ENCODE results near the gene MICAL2.

MICAL2 gene

DNA sequence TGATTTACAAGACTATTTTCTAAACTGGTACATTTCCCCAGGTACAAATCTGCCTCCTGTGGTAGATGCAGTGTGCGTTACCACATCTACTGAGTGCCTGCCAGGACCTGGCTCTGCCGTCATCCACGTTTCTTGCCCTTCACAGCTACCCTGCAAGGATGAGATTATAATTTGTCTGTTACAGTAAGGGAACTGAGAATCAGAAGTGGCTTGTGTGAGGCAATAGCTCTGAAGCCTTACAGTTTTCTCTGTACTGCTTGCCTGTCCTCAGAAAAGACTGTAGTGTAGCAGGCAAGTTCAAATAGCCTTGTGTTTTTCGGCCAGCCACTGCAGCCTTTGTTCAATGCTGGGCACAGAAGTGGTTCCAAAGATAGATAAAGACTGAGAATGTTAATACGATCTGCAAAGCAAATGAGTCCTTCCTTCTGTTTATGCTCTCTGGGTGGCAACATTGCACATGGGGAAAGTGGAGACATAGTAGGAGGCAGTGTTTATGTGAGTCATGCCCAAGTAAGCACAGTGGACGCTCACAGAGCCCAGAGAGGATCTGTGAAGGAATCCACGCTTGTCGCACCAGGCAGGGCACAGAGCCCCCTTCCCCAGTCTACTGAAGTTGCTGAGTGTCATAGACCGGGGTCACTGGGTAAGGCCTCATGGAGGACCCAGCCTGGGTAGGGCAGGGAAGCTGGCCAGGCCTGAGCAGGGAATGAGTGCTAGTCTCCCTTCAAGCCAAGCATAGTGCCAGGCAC lies 49.1 kb downstream of the MICAL2 start:
- FAIRE-seq, result no peak

DNA sequence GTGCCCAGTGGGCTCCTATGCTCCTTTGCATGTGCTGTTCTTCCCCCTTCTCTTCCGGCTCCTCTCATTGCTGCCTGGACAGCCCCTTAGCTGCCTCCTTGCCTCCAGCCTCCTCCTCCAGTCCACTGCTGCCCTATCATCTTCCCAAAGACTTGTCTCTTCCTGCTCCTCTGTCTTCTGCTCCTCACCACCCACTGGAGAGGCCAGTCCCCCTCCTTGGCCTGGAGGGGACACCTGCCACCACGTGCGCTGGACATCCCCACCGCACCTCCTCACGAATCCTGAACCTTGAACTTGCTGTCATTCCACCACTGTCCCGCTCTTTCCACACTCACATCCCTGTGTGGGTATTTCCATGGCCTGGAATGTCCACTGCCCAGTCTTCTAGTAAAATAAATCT lies 49.8 kb downstream of the MICAL2 start:
- FAIRE-seq, result no peak

DNA sequence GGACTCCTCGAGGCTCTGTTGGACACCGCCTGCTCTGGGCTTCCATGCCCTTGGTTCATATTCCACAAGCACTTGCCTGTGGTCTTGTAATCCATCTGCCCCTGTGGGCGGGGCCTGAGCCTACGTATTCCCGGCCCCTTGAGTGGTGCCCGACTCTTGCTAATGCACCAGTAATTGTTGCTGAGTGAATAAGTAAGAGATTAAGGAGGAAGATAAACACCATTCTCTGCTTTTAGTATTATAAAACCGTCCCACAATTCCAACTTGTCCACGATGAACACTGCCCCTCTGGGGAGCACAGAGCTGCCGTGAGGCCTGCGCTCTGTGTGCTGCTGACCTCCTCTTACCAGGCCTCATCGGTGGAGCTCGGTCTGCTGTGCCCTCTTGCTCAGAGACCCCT lies 50.3 kb downstream of the MICAL2 start:
- FAIRE-seq, result no peak

DNA sequence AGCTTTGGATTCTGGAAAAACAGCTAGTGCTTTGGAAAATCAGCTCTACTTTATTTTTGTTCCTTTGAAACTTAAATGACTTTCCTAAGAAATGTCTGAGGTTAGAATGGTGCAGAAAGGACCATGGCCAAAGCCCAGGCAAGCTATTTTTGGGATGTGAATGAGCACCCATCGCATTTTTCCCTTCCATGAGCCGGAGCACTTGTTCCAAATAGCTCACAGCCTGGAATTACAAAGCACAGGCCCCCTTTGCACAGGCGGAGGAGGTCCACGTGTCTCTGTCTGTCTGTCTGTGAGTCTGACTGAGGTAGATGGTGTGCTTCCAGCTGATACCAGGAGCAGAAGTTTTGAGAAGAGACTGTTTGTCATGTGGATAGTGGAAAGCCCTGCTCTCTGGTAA lies 50.7 kb downstream of the MICAL2 start:
- FAIRE-seq, result no peak

GRCh38 chr11:12161603-12162350 lies 51.4 kb downstream of the MICAL2 start:
- no peak for FAIRE-seq

- FAIRE-seq, result no peak
These were observed 52.3 kb downstream of the MICAL2 start for GRCh38 chr11:12162652-12163051.

GRCh38 chr11:12163181-12163941 lies 53.0 kb downstream of the MICAL2 start:
- no peak for FAIRE-seq

GRCh38 chr11:12164061-12165014 lies 53.9 kb downstream of the MICAL2 start:
- FAIRE-seq, result no peak

DNA sequence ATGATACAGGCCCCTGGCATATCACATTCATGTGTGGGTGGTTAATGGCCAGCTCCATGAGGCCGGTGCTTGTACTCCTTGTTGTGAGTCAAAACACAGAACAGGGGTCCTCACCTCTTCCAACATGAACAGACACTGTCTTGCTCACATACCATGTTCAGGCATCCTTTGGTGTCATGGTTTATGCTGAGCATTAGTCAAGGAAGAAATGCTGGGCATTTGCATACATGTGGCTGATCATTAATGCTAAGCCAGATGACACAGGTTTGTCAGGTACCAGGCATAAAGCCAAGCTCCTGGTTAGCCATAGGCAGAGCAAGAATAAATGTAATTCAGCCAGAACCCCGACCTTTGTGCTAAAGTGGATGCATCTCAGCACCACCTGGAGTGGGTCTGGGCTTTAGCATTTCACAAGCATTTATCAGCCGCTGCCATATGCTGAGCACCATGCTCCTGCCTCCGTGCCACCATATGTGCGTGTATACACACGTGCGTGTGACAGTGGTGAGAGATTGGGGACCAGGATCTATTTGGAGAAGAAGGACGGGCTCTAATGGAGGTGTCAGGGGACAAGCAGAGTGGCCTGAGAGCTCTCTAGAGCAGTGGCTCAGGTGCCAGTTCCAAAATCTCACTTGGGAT lies 55.0 kb downstream of the MICAL2 start:
- no peak for FAIRE-seq

DNA sequence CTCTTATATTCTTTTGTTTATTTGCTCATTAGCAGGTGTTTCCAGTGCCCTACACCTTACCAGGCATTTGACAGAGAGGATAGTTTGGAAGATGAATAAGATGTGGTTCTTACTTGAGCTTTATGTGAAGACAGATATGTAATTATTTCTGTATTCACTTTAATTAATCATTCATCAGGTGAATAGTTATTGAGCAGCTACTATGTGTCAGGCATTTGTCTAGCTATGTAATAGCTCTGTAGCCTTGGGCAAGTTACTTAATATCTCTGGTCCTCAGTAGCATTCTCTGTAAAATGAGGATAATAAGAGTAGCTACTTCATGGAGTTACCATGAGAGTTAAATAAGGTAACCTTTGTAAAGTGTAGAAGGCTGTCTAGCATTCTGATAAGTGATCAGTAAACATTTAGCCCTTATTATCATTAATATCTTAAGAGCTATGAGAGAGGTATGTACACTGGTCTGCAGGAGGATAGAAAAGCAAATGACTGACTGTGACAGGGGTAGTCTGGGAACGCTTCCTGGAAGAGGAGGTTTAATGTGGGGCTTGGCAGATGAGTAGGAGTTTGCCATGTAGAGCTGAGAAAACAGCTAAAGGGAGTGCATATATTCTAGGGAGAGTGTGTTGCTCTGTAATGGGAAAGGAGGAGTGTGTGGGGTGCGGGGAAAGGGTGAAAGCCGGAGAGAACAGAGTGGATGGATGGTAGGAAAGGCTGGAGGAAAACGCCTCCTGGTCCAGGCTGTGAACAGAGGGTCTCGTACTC lies 56.1 kb downstream of the MICAL2 start:
- no peak for FAIRE-seq

DNA sequence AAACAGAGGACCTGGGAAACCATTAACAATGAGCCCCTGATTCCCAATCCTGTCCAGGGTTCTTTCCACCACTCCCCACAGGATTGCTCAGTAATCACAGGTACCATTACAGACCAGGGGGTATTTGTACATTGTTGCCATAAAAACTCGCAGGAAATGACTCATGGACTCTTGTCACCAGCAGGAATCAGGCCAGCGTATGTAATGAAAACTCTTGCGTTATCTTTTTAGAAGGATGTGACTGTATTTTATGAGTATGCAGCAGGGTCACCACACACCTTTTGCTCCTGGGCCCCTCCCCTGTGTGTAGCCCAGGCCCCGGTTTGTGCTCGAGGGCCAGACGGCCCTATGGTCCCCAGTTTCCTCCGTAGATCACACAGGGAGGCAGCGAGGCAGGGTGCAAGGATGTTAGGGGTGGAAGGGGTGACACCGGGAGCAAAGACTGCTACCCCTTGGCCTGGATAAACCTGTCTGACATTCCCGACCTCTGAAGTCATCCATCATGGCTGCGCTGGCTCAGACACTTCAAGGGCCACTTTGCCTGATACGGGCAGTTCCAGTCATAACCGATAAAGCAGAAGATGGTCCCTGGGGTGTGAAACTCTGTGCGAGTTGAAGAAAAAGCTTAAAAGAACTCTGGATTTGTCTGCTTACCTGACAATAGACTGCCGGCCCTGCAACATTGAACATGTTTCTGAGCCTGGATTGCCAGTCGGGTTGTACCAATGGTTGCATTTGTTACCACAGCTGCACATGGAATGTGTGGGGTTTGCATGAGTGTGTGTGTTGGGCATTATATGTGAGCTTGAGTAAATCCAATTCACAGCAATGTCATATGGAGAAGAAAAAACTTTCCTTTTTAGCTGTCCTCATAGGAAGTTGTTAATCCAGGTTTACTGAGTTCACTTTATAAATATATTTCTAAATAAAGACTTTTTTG lies 56.9 kb downstream of the MICAL2 start:
- no peak for FAIRE-seq

GRCh38 chr11:12168114-12168513 lies 57.7 kb downstream of the MICAL2 start:
- FAIRE-seq, result no peak

DNA sequence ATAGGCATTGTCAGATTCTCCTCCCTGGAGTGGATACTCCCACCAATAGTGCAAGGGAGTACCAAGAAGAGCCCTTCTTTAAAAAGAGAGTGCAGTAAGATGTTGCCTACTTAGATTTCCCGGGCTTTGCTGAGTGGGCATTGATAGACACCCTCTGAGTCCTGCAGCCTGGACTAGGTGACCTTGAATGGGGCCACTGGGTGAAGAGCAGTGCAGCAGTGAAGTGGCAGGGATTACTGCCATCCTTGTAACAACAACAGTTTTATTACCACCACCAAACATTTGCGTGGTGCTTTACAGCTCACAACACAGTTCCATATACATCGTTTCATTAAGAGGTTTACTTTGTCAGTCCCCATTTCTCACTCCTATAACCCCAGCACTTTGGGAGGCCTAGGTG lies 59.4 kb downstream of the MICAL2 start:
- FAIRE-seq, result no peak

GRCh38 chr11:12170501-12170900 lies 60.1 kb downstream of the MICAL2 start:
- no peak for FAIRE-seq

DNA sequence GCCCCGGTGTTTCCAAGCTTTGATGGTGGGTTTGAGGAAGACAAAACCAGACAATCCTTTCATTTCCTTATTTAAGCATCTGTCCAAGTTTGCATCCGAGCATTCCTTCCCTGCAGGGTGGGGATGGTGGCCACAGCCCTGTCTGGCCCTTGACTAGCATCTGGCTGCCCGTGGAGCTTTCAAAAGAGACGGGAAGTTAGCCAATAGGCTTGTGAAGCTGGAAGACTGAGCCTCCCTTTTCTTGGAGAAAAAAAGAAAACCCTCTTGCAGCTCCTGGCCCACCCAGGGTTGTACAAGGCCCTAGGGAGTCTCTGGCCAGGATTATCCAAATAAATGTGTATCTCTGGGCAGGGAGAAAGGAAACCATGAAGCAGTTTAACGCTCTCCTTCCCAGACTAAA lies 60.6 kb downstream of the MICAL2 start:
- FAIRE-seq, result no peak

GRCh38 chr11:12171921-12172320 lies 61.5 kb downstream of the MICAL2 start:
- no peak for FAIRE-seq

- no peak for FAIRE-seq
These were observed 62.2 kb downstream of the MICAL2 start for GRCh38 chr11:12172493-12173013.

GRCh38 chr11:12173111-12173510 lies 62.7 kb downstream of the MICAL2 start:
- no peak for FAIRE-seq

DNA sequence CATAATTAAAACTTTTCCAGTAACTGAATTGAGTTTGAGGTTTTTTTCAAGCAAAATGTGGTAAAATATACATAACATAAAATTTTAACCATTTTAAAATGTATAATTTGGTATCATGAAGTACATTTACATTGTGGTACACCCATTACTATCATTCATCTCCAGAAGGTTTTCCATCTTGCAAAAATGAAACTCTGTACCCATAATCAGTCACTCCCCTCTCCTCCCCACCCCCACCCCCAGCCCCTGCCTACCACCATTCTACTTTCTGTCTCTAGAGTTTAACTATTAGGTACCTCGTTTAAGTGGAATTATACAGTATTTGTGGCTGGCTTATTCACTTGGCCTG lies 63.7 kb downstream of the MICAL2 start:
- no peak for FAIRE-seq
